ENCODE measurements around the gene EHMT2.

EHMT2 gene

DNA sequence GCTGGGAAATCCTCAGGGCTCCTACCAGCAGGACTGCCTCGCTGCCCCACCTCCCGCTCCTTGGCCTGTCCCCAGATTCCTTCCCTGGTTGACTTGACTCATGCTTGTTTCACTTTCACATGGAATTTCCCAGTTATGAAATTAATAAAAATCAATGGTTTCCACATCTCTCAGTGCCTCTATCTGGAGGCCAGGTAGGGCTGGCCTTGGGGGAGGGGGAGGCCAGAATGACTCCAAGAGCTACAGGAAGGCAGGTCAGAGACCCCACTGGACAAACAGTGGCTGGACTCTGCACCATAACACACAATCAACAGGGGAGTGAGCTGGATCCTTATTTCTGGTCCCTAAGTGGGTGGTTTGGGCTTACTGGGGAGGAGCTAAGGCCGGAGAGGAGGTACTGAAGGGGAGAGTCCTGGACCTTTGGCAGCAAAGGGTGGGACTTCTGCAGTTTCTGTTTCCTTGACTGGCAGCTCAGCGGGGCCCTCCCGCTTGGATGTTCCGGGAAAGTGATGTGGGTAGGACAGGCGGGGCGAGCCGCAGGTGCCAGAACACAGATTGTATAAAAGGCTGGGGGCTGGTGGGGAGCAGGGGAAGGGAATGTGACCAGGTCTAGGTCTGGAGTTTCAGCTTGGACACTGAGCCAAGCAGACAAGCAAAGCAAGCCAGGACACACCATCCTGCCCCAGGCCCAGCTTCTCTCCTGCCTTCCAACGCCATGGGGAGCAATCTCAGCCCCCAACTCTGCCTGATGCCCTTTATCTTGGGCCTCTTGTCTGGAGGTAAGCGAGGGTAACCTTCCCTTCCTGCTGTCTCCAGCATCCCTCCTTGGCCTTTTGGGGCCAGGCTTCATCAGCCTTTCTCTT lies 48.2 kb upstream of the EHMT2 start, which contains the start of gene CFB:
Gene CFB, plus strand, starts transcription at position 589 of the 863 bp plus-strand sequence. Its CDS starts 127 bp downstream, at position 716.
- H3K9ac ChIP-seq (ENCODE audit: low read length) = no peak within 1 kb of the TSS
- H3K79me2 ChIP-seq (ENCODE audit: low read length) = no peaks in the 10 kb centered on the region
- H3K4me2 ChIP-seq (ENCODE audit: low read length) = peak within 1 kb of the TSS; percentile 12; the same call in 1 of the 2 replicates
- H3K4me3 ChIP-seq (ENCODE audit: low read length) = no peak within 1 kb of the TSS
- H3K27me3 ChIP-seq (ENCODE audit: low read depth, low read length) = no peaks in the 10 kb centered on the region
- H3K9me3 ChIP-seq (ENCODE audit: insufficient read depth, low read length) = no peaks in the 10 kb centered on the region
- H3K4me1 ChIP-seq (ENCODE audit: low read length) = peaks cover 5% of the 10 kb centered on the region
- no peaks in the 10 kb centered on the region for H3K36me3 ChIP-seq (replicated peaks; ENCODE audit: low read depth, low read length)
- H2AFZ ChIP-seq (ENCODE audit: low read depth, low read length) = no peak within 1 kb of the TSS
- no peak within 1 kb of the TSS for H3K27ac ChIP-seq (ENCODE audit: low read length)
- H4K20me1 ChIP-seq (ENCODE audit: insufficient read depth, low read length) = no peaks in the 10 kb centered on the region
- TF ChIP-seq EZH2phosphoT487 (IDR thresholded peaks at IDR 0.05; ENCODE audit: low read depth) = no peak

DNA sequence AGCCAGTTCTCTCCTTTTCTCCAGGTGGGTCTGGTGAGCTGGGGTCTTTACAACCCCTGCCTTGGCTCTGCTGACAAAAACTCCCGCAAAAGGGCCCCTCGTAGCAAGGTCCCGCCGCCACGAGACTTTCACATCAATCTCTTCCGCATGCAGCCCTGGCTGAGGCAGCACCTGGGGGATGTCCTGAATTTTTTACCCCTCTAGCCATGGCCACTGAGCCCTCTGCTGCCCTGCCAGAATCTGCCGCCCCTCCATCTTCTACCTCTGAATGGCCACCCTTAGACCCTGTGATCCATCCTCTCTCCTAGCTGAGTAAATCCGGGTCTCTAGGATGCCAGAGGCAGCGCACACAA lies 47.6 kb upstream of the EHMT2 start:
- Histone ChIP-seq H3K27me3 (ENCODE audit: low read depth, low read length) (no peaks in the 10 kb centered on the region), H3K27ac (ENCODE audit: low read length) (no peak overlapping the region)

DNA sequence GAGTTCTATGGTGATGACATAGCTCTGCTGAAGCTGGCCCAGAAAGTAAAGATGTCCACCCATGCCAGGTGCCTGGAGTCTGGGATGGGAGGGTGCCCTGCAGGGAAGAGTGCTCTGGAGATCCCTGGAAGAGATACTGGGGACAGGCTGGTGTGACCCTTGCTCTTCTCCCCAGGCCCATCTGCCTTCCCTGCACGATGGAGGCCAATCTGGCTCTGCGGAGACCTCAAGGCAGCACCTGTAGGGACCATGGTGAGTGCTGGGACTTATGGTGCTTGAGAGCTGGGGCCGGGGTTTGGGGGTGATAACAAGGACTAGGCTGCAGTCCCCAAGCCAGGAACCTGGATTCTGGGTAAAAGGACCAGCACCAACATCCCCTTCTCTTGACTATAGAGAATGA lies 46.2 kb upstream of the EHMT2 start:
- H3K4me1 ChIP-seq (ENCODE audit: low read length) = peaks cover 5% of the 10 kb centered on the region

More for the DNA sequence above, 47.6 kb upstream of the EHMT2 start:
- no peaks in the 10 kb centered on the region for H3K9me3 ChIP-seq (ENCODE audit: insufficient read depth, low read length)
- no peak overlapping the region; the same call in 1 of the 2 replicates for H3K4me2 ChIP-seq (ENCODE audit: low read length)
- no peak overlapping the region for H2AFZ ChIP-seq (ENCODE audit: low read depth, low read length)
- no peaks in the 10 kb centered on the region for H4K20me1 ChIP-seq (ENCODE audit: insufficient read depth, low read length)
- H3K9ac ChIP-seq (ENCODE audit: low read length) = no peak overlapping the region
- no peaks in the 10 kb centered on the region for H3K79me2 ChIP-seq (ENCODE audit: low read length)
- TF ChIP-seq, protein P1, sequence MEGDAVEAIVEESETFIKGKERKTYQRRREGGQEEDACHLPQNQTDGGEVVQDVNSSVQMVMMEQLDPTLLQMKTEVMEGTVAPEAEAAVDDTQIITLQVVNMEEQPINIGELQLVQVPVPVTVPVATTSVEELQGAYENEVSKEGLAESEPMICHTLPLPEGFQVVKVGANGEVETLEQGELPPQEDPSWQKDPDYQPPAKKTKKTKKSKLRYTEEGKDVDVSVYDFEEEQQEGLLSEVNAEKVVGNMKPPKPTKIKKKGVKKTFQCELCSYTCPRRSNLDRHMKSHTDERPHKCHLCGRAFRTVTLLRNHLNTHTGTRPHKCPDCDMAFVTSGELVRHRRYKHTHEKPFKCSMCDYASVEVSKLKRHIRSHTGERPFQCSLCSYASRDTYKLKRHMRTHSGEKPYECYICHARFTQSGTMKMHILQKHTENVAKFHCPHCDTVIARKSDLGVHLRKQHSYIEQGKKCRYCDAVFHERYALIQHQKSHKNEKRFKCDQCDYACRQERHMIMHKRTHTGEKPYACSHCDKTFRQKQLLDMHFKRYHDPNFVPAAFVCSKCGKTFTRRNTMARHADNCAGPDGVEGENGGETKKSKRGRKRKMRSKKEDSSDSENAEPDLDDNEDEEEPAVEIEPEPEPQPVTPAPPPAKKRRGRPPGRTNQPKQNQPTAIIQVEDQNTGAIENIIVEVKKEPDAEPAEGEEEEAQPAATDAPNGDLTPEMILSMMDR (IDR thresholded peaks at IDR 0.05; ENCODE audit: low read depth, low read length) = no peak
- no peak for TF ChIP-seq EZH2phosphoT487 (IDR thresholded peaks at IDR 0.05; ENCODE audit: low read depth)
- H3K4me3 ChIP-seq (ENCODE audit: low read length) = no peak overlapping the region
- no peaks in the 10 kb centered on the region for H3K36me3 ChIP-seq (replicated peaks; ENCODE audit: low read depth, low read length)
- H3K4me1 ChIP-seq (ENCODE audit: low read length) = peaks cover 5% of the 10 kb centered on the region

DNA sequence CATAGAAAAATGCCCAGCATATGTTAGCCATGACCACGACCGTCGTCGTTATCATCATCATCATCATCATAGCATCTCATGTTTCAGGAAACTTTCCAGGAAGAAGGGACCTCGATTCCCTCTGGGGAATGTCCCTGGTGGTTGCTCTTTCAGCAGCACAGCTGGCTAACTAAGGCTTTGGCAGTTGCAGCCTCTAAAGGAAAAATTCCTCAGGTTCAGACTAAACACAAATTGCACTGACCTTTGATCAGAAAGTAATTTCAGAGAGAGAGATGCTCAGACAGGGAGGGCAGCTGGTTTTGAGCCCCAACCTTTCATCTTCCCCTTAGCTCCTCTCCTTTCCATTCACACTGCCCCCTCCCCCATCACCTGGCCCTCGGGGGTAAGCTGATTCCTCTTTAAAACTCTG lies 42.8 kb upstream of the EHMT2 start:
- H3K9ac ChIP-seq (ENCODE audit: low read length) = no peak overlapping the region
- H3K4me3 ChIP-seq (ENCODE audit: low read length) = no peak overlapping the region
- H2AFZ ChIP-seq (ENCODE audit: low read depth, low read length) = no peak overlapping the region
- peaks cover under 1% of the 10 kb centered on the region; the same call in 1 of the 2 replicates for H3K4me1 ChIP-seq (ENCODE audit: low read length)
- H3K27me3 ChIP-seq (ENCODE audit: low read depth, low read length) = no peaks in the 10 kb centered on the region
- no peak overlapping the region for H3K27ac ChIP-seq (ENCODE audit: low read length)
- no peaks in the 10 kb centered on the region for H3K79me2 ChIP-seq (ENCODE audit: low read length)
- TF ChIP-seq, protein P1 (IDR thresholded peaks at IDR 0.05; ENCODE audit: low read depth, low read length) = no peak
- TF ChIP-seq EZH2phosphoT487 (IDR thresholded peaks at IDR 0.05; ENCODE audit: low read depth) = no peak
- H3K9me3 ChIP-seq (ENCODE audit: insufficient read depth, low read length) = no peaks in the 10 kb centered on the region
- no peaks in the 10 kb centered on the region for H4K20me1 ChIP-seq (ENCODE audit: insufficient read depth, low read length)
- no peak overlapping the region for H3K4me2 ChIP-seq (ENCODE audit: low read length)
- H3K36me3 ChIP-seq (replicated peaks; ENCODE audit: low read depth, low read length) = no peaks in the 10 kb centered on the region

More for the DNA sequence above, 46.2 kb upstream of the EHMT2 start:
- no peaks in the 10 kb centered on the region for H3K27me3 ChIP-seq (ENCODE audit: low read depth, low read length)
- no peaks in the 10 kb centered on the region for H3K9me3 ChIP-seq (ENCODE audit: insufficient read depth, low read length)
- H4K20me1 ChIP-seq (ENCODE audit: insufficient read depth, low read length) = no peaks in the 10 kb centered on the region
- H3K9ac ChIP-seq (ENCODE audit: low read length) = no peak overlapping the region
- no peaks in the 10 kb centered on the region for H3K36me3 ChIP-seq (replicated peaks; ENCODE audit: low read depth, low read length)
- no peaks in the 10 kb centered on the region for H3K79me2 ChIP-seq (ENCODE audit: low read length)
- no peak overlapping the region for H2AFZ ChIP-seq (ENCODE audit: low read depth, low read length)
- H3K4me3 ChIP-seq (ENCODE audit: low read length) = no peak overlapping the region
- TF ChIP-seq, protein P1 (IDR thresholded peaks at IDR 0.05; ENCODE audit: low read depth, low read length) = no peak
- TF ChIP-seq EZH2phosphoT487 (IDR thresholded peaks at IDR 0.05; ENCODE audit: low read depth) = no peak
- H3K27ac ChIP-seq (ENCODE audit: low read length) = no peak overlapping the region
- H3K4me2 ChIP-seq (ENCODE audit: low read length) = no peak overlapping the region

All from OCI-LY3 (cell line).